Neural progenitor cell (in vitro differentiated cells): ENCODE data around the gene PAX6. TPM values are rescaled to one million over a fixed set of nuclear protein-coding genes. Genes with fewer than 3 reads are reported as not detected.

Experiments
- DNase-seq: peaks from one replicate; pipeline ENCODE4 v3.0.0-alpha.2; 2016; ENCODE audit warnings: low spot score
- H2AFZ ChIP-seq: fragments of 200-600 bp; sonication (generic); replicated peaks from 2 replicates; pipeline ENCODE4 v1.6.1; 2016; ENCODE audit warnings: antibody characterized with exemption
- H3F3A ChIP-seq: fragments of 200-600 bp; sonication (generic); 2 replicates; pipeline ENCODE4 v1.6.1; 2016; ENCODE audit warnings: antibody characterized with exemption, low read depth
- H3K27ac ChIP-seq: fragments of 200-600 bp; sonication (generic); 2 replicates; pipeline ENCODE4 v1.5.1; 2016; ENCODE audit warnings: mild to moderate bottlenecking
- H3K27me3 ChIP-seq: fragments of 200-600 bp; sonication (generic); 2 replicates; pipeline ENCODE4 v1.6.1; 2016; ENCODE audit warnings: mild to moderate bottlenecking, moderate library complexity
- H3K36me3 ChIP-seq: fragments of 200-600 bp; sonication (generic); 2 replicates; pipeline ENCODE4 v1.5.1; 2016
- H3K4me1 ChIP-seq: fragments of 200-600 bp; sonication (generic); 2 replicates; pipeline ENCODE4 v1.6.1; 2016; ENCODE audit warnings: mixed run types
- H3K4me2 ChIP-seq: fragments of 200-600 bp; sonication (generic); 2 replicates; pipeline ENCODE4 v1.6.1; 2016
- H3K4me3 ChIP-seq: fragments of 200-600 bp; sonication (generic); 2 replicates; pipeline ENCODE4 v1.5.1; 2016
- H3K79me2 ChIP-seq: fragments of 200-600 bp; sonication (generic); 2 replicates; pipeline ENCODE4 v1.6.1; 2016; ENCODE audit warnings: low read depth
- H3K9ac ChIP-seq: fragments of 200-600 bp; sonication (generic); 2 replicates; pipeline ENCODE4 v1.6.1; 2016
- H3K9me3 ChIP-seq: fragments of 200-600 bp; sonication (generic); 2 replicates; pipeline ENCODE4 v1.5.1; 2016; ENCODE audit warnings: low read depth
- H4K20me1 ChIP-seq: fragments of 200-600 bp; sonication (generic); 2 replicates; pipeline ENCODE4 v1.6.1; 2016; ENCODE audit warnings: low read depth
- H3K27ac Mint-ChIP-seq: 3 replicates; pipeline ENCODE4 v1.8.0; 2021; ENCODE audit warnings: mixed read lengths
- H3K27me3 Mint-ChIP-seq: 2 replicates; pipeline ENCODE4 v1.8.0; 2022; ENCODE audit warnings: low read depth, mild to moderate bottlenecking, inconsistent platforms, moderate library complexity, mixed read lengths; ENCODE audit not compliant: insufficient read depth
- H3K36me3 Mint-ChIP-seq: 3 replicates; pipeline ENCODE4 v1.8.0; 2021; ENCODE audit warnings: mixed read lengths
- H3K4me1 Mint-ChIP-seq: 3 replicates; pipeline ENCODE4 v1.8.0; 2021; ENCODE audit warnings: mixed read lengths
- H3K4me3 Mint-ChIP-seq: 3 replicates; pipeline ENCODE4 v1.8.0; 2021; ENCODE audit warnings: mild to moderate bottlenecking, moderate library complexity, mixed read lengths
- H3K9me3 Mint-ChIP-seq: 3 replicates; pipeline ENCODE4 v1.8.0; 2020; ENCODE audit warnings: mixed read lengths
- CTCF ChIP-seq: fragments of 200-600 bp; sonication (generic); IDR thresholded peaks from 2 replicates; pipeline ENCODE4 v1.5.1; 2017; ENCODE audit warnings: antibody characterized with exemption, mild to moderate bottlenecking
- EZH2 ChIP-seq: fragments of 200-600 bp; sonication (generic); IDR thresholded peaks from 2 replicates; pipeline ENCODE4 v1.6.1; 2017; ENCODE audit warnings: antibody characterized with exemption, mild to moderate bottlenecking, moderate library complexity
- EZH2phosphoT487 ChIP-seq: fragments of 200-600 bp; sonication (generic); IDR thresholded peaks from 2 replicates; pipeline ENCODE4 v1.6.1; 2017; ENCODE audit warnings: antibody characterized with exemption
- total RNA-seq: library from RNA; depleted of rRNA; stranded (reverse); fragments of >200 nt; gene quantifications from 2 replicates; pipeline ENCODE4 v1.2.3, GENCODE V29; 2015; ENCODE audit warnings: low replicate concordance

PAX6 gene
- total RNA-seq, 1 donor from 2014 or later: 215 TPM

- TF ChIP-seq EZH2 (peak; percentile 13), EZH2phosphoT487 (no peak)
- Mint-ChIP-seq H3K27ac (no peak overlapping the region), H3K4me3 (peak overlapping the region; percentile 87), H3K9me3 (peaks cover 15% of the 10 kb centered on the region), H3K27me3 (peaks cover 51% of the 10 kb centered on the region), H3K4me1 (peaks cover 61% of the 10 kb centered on the region), H3K36me3 (peaks cover 71% of the 10 kb centered on the region)
- Histone ChIP-seq H4K20me1 (peaks cover 94% of the 10 kb centered on the region), H3K27me3 (peaks cover 95% of the 10 kb centered on the region), H3K9me3 (no peaks in the 10 kb centered on the region), H3K79me2 (peaks cover 82% of the 10 kb centered on the region), H3K9ac (no peak overlapping the region), H3K27ac (no peak overlapping the region), H3K36me3 (peaks cover 23% of the 10 kb centered on the region), H3K4me3 (peak overlapping the region; percentile 91), H3K4me1 (peaks cover 87% of the 10 kb centered on the region), H3K4me2 (peak overlapping the region; percentile 98), H2AFZ (no peak overlapping the region), H3F3A (peaks cover 89% of the 10 kb centered on the region)
- DNase-seq: peak; percentile 67
Observed at GRCh38 chr11:31802990-31803812, 7.9 kb downstream of the PAX6 start.

DNA sequence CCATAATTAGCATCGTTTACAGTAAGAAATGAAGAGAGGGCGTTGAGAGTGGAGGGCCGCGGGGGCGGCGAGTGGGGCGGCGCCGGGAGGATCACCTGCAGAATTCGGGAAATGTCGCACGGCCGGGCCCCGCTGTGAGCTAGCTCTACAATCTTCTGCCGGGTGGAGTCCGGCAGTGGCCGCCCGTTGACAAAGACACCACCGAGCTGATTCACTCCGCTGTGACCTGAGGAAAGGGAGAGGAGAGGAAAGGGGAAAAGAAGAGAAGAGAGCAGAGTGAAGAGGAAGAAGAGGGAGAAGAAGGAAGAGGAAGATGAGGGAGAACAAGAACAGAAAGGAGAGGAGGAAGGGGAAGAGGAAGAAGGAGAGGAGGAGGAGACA lies 8.5 kb downstream of the PAX6 start:
- Mint-ChIP-seq H3K4me1 (peaks cover 60% of the 10 kb centered on the region), H3K9me3 (peaks cover 15% of the 10 kb centered on the region), H3K36me3 (peaks cover 69% of the 10 kb centered on the region), H3K27me3 (peaks cover 52% of the 10 kb centered on the region), H3K4me3 (peak overlapping the region; percentile 87), H3K27ac (no peak overlapping the region)
- Histone ChIP-seq H4K20me1 (peaks cover 88% of the 10 kb centered on the region), H3K4me1 (peaks cover 92% of the 10 kb centered on the region), H3K4me2 (peak overlapping the region; percentile 98), H3K9me3 (no peaks in the 10 kb centered on the region), H3K79me2 (peaks cover 77% of the 10 kb centered on the region), H3K4me3 (peak overlapping the region; percentile 91), H3K9ac (no peak overlapping the region), H3K27ac (no peak overlapping the region), H3K36me3 (peaks cover 23% of the 10 kb centered on the region), H3F3A (peaks cover 89% of the 10 kb centered on the region), H3K27me3 (peaks cover 89% of the 10 kb centered on the region), H2AFZ (no peak overlapping the region)
- peak; percentile 71 for DNase-seq
- TF ChIP-seq EZH2phosphoT487 (no peak), CTCF (no peak), EZH2 (no peak)

DNA sequence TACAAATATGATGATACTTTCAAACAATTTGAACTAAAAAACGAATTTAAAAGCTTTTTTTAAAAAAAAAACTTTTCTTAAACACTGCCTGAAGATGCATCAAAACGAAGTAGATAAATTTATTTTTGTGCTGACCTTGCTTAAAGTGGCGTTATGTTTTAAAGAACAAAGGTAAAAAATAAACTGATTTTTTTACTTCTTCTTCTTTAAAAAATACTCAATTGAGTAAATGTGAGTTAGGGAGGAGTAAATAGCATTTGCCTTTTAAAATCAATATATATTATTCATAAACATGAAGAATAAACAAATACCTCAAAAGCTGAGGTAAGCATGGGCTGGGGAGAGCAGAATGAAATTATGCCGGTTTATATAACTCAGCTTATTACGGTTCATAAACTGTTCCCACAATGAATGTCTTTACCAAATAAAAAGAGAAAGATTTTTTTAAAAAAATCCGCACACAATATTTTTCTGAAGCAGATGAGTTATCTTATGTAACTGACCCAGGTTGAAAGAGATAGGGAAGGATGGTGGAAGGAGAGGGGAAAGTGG lies 9.0 kb downstream of the PAX6 start:
- H3K79me2 ChIP-seq: peaks cover 77% of the 10 kb centered on the region
- peaks cover 90% of the 10 kb centered on the region for H3F3A ChIP-seq
- Mint-ChIP-seq H3K27me3 (peaks cover 52% of the 10 kb centered on the region), H3K9me3 (peaks cover 15% of the 10 kb centered on the region), H3K27ac (no peak overlapping the region), H3K36me3 (peaks cover 67% of the 10 kb centered on the region), H3K4me1 (peaks cover 59% of the 10 kb centered on the region), H3K4me3 (peak overlapping the region; percentile 32)
- peak overlapping the region; percentile 98 for H3K4me2 ChIP-seq
- H3K9ac ChIP-seq: no peak overlapping the region
- peaks cover 83% of the 10 kb centered on the region for H3K27me3 ChIP-seq
- H3K4me1 ChIP-seq: peaks cover 94% of the 10 kb centered on the region
- H2AFZ ChIP-seq: no peak overlapping the region
- no peak overlapping the region for H3K27ac ChIP-seq
- H3K4me3 ChIP-seq: no peak overlapping the region
- H3K36me3 ChIP-seq: peaks cover 23% of the 10 kb centered on the region
- H3K9me3 ChIP-seq: no peaks in the 10 kb centered on the region
- DNase-seq: no peak
- H4K20me1 ChIP-seq: peaks cover 83% of the 10 kb centered on the region
- TF ChIP-seq EZH2 (peak; percentile 21), EZH2phosphoT487 (no peak)

GRCh38 chr11:31801298-31801702 lies 9.8 kb downstream of the PAX6 start:
- Mint-ChIP-seq H3K27me3 (peaks cover 46% of the 10 kb centered on the region), H3K4me1 (peaks cover 55% of the 10 kb centered on the region), H3K27ac (no peak overlapping the region), H3K36me3 (peaks cover 64% of the 10 kb centered on the region), H3K9me3 (peaks cover 15% of the 10 kb centered on the region), H3K4me3 (no peak overlapping the region)
- no peaks in the 10 kb centered on the region for H3K9me3 ChIP-seq
- H3K4me2 ChIP-seq: peak overlapping the region; percentile 98
- peaks cover 90% of the 10 kb centered on the region for H3F3A ChIP-seq
- no peak overlapping the region for H3K9ac ChIP-seq
- H3K4me3 ChIP-seq: no peak overlapping the region
- H4K20me1 ChIP-seq: peaks cover 83% of the 10 kb centered on the region
- H2AFZ ChIP-seq: no peak overlapping the region
- peaks cover 94% of the 10 kb centered on the region for H3K4me1 ChIP-seq
- H3K27me3 ChIP-seq: peaks cover 76% of the 10 kb centered on the region
- DNase-seq: peak; percentile 36
- H3K27ac ChIP-seq: no peak overlapping the region
- TF ChIP-seq EZH2phosphoT487 (no peak), EZH2 (no peak), CTCF (no peak)
- H3K79me2 ChIP-seq: peaks cover 72% of the 10 kb centered on the region
- peaks cover 20% of the 10 kb centered on the region for H3K36me3 ChIP-seq
